OCI-LY3 (cell line): ENCODE measurements around the gene CLTCL1.

Experiments used
- H2AFZ ChIP-seq: fragments of 200-600, 300-600 bp; shearing (Covaris generic); 2 replicates; pipeline ENCODE4 v1.6.0; 2014; ENCODE audit warnings: antibody characterized with exemption, low read depth, low read length
- H3K27ac ChIP-seq: fragments of 200-600, 300-600 bp; sonication (generic); 2 replicates; pipeline ENCODE4 v1.5.1; 2014; ENCODE audit warnings: mild to moderate bottlenecking, low read length, moderate library complexity, mixed read lengths
- H3K27me3 ChIP-seq: fragments of 200-600, 300-600 bp; sonication (generic); 2 replicates; pipeline ENCODE4 v1.6.1; 2014; ENCODE audit warnings: low read depth, low read length, mixed read lengths
- H3K36me3 ChIP-seq: fragments of 200-600, 300-600 bp; sonication (generic); replicated peaks from 2 replicates; pipeline ENCODE3; 2014; ENCODE audit warnings: low read depth, low read length, mixed read lengths
- H3K4me1 ChIP-seq: fragments of 300-600, 200-600 bp; sonication (generic); 2 replicates; pipeline ENCODE4 v1.6.1; 2014; ENCODE audit warnings: low read length, mixed read lengths
- H3K4me2 ChIP-seq: fragments of 200-600, 300-600 bp; sonication (generic); 2 replicates; pipeline ENCODE4 v1.6.1; 2014; ENCODE audit warnings: low read length, mixed read lengths
- H3K4me3 ChIP-seq: fragments of 300-600, 200-600 bp; sonication (generic); 2 replicates; pipeline ENCODE4 v1.5.1; 2014; ENCODE audit warnings: antibody characterized with exemption, mild to moderate bottlenecking, low read length, moderate library complexity
- H3K79me2 ChIP-seq: fragments of 300-600, 200-600 bp; shearing (Covaris generic); 2 replicates; pipeline ENCODE4 v1.6.1; 2014; ENCODE audit warnings: mild to moderate bottlenecking, low read length, mixed read lengths
- H3K9ac ChIP-seq: fragments of 300-600, 200-600 bp; shearing (Covaris generic); 2 replicates; pipeline ENCODE4 v1.6.0; 2014; ENCODE audit warnings: mild to moderate bottlenecking, low read length, moderate library complexity
- H3K9me3 ChIP-seq: fragments of 200-600, 300-600 bp; shearing (Covaris generic); 2 replicates; pipeline ENCODE4 v1.6.1; 2014; ENCODE audit warnings: low read length, mixed read lengths; ENCODE audit not compliant: insufficient read depth
- H4K20me1 ChIP-seq: fragments of 200-600, 300-600 bp; sonication (generic); 2 replicates; pipeline ENCODE4 v1.6.1; 2016; ENCODE audit warnings: low read length, mixed read lengths; ENCODE audit not compliant: insufficient read depth
- CTCF ChIP-seq: fragments of 200-600, 300-600 bp; sonication (generic); IDR thresholded peaks from 2 replicates; pipeline ENCODE4 v1.5.1; 2014; ENCODE audit warnings: antibody characterized with exemption, low read length, low read depth
- EZH2phosphoT487 ChIP-seq: fragments of 200-600 bp; shearing (Covaris generic); IDR thresholded peaks from 2 replicates; pipeline ENCODE4 v1.6.1; 2018; ENCODE audit warnings: antibody characterized with exemption, mixed run types, low read depth

Gene CLTCL1

GRCh38 chr22:19223617-19224016 lies 67.9 kb downstream of the CLTCL1 start:
- H3K9ac ChIP-seq: no peak overlapping the region
- no peaks in the 10 kb centered on the region for H4K20me1 ChIP-seq
- H3K27ac ChIP-seq: no peak overlapping the region
- no peak overlapping the region for H3K4me3 ChIP-seq
- H3K27me3 ChIP-seq: no peaks in the 10 kb centered on the region
- no peak overlapping the region for H3K4me2 ChIP-seq
- H3K9me3 ChIP-seq: no peaks in the 10 kb centered on the region
- H3K4me1 ChIP-seq: no peaks in the 10 kb centered on the region
- TF ChIP-seq CTCF (no peak), EZH2phosphoT487 (no peak)
- H3K36me3 ChIP-seq: no peaks in the 10 kb centered on the region
- no peak overlapping the region for H2AFZ ChIP-seq
- H3K79me2 ChIP-seq: no peaks in the 10 kb centered on the region

GRCh38 chr22:19223110-19223509 lies 68.4 kb downstream of the CLTCL1 start:
- TF ChIP-seq CTCF: no peak
- no peak for TF ChIP-seq EZH2phosphoT487
- H3K9me3 ChIP-seq: no peaks in the 10 kb centered on the region
- H3K27ac ChIP-seq: no peak overlapping the region
- H2AFZ ChIP-seq: no peak overlapping the region
- H3K36me3 ChIP-seq: no peaks in the 10 kb centered on the region
- H3K9ac ChIP-seq: no peak overlapping the region
- H3K4me3 ChIP-seq: no peak overlapping the region
- no peak overlapping the region for H3K4me2 ChIP-seq
- 0 out of 2 replicates have a peak, but pooled peaks cover under 1% of the 10 kb centered on the region for H3K4me1 ChIP-seq
- no peaks in the 10 kb centered on the region for H3K79me2 ChIP-seq
- H4K20me1 ChIP-seq: no peaks in the 10 kb centered on the region
- no peaks in the 10 kb centered on the region for H3K27me3 ChIP-seq

GRCh38 chr22:19222242-19223005 lies 69.1 kb downstream of the CLTCL1 start:
- Histone ChIP-seq H3K36me3 (no peaks in the 10 kb centered on the region), H3K79me2 (no peaks in the 10 kb centered on the region), H4K20me1 (no peaks in the 10 kb centered on the region), H3K27ac (no peak overlapping the region), H3K9ac (no peak overlapping the region), H3K9me3 (no peaks in the 10 kb centered on the region), H2AFZ (no peak overlapping the region), H3K4me2 (no peak overlapping the region), H3K4me1 (0 out of 2 replicates have a peak, but pooled peaks cover 6% of the 10 kb centered on the region), H3K27me3 (no peaks in the 10 kb centered on the region), H3K4me3 (no peak overlapping the region)
- no peak for TF ChIP-seq EZH2phosphoT487
- no peak for TF ChIP-seq CTCF

GRCh38 chr22:19220867-19221266 lies 70.7 kb downstream of the CLTCL1 start:
- no peak for TF ChIP-seq CTCF
- no peak for TF ChIP-seq EZH2phosphoT487
- no peak overlapping the region for H3K9ac ChIP-seq
- 0 out of 2 replicates have a peak, but pooled peaks cover 6% of the 10 kb centered on the region for H3K4me1 ChIP-seq
- H3K27me3 ChIP-seq: no peaks in the 10 kb centered on the region
- H3K4me2 ChIP-seq: no peak overlapping the region
- H3K4me3 ChIP-seq: no peak overlapping the region
- H3K79me2 ChIP-seq: no peaks in the 10 kb centered on the region
- no peaks in the 10 kb centered on the region for H4K20me1 ChIP-seq
- H3K9me3 ChIP-seq: no peaks in the 10 kb centered on the region
- H3K27ac ChIP-seq: no peak overlapping the region
- no peaks in the 10 kb centered on the region for H3K36me3 ChIP-seq
- H2AFZ ChIP-seq: no peak overlapping the region
